ENCODE data around the gene POLR2E.

- TF ChIP-seq POLR2AphosphoS5 (IDR thresholded peaks at IDR 0.05; ENCODE audit: low read depth, low read length): no peak
- no peak for TF ChIP-seq CTCF (IDR thresholded peaks at IDR 0.05 in 2 of 3, conservative IDR thresholded peaks at IDR 0.05 in 1 of 3; ENCODE audit: borderline replicate concordance in 1 of 3, insufficient read depth in 1 of 3, low read depth in 2 of 3, low read length in 2 of 3)
- no peak for TF ChIP-seq CBX3 (IDR thresholded peaks at IDR 0.05; ENCODE audit: low read depth)
- no peak for TF ChIP-seq RAD21 (IDR thresholded peaks at IDR 0.05; ENCODE audit: low read depth)
- TF ChIP-seq POLR2A (IDR thresholded peaks at IDR 0.05; ENCODE audit: borderline replicate concordance, extremely low read depth, insufficient read depth, insufficient read length): no peak
- TF ChIP-seq ZNF274 (IDR thresholded peaks at IDR 0.05; ENCODE audit: low read depth, low read length): no peak
- no peak for TF ChIP-seq REST (IDR thresholded peaks at IDR 0.05; ENCODE audit: low read depth)
- no peak for TF ChIP-seq MAX (IDR thresholded peaks at IDR 0.05)
- TF ChIP-seq EZH2 (IDR thresholded peaks at IDR 0.05): no peak
- no peak for TF ChIP-seq ATF3 (IDR thresholded peaks at IDR 0.05)
- no peak for TF ChIP-seq SP1 (IDR thresholded peaks at IDR 0.05; ENCODE audit: low read depth)
- no peak for TF ChIP-seq ZFX (IDR thresholded peaks at IDR 0.05)
- no peak for TF ChIP-seq ZBTB33 (IDR thresholded peaks at IDR 0.05; ENCODE audit: extremely low read depth, insufficient replicate concordance, low read length)
- TF ChIP-seq EZH2phosphoT487 (IDR thresholded peaks at IDR 0.05; ENCODE audit: borderline replicate concordance): no peak
Measured at GRCh38 chr19:1125601-1126467, 30.7 kb upstream of the POLR2E start.
